Amygdala (tissue), 56 donors: ENCODE results near the gene BCAS3.

Source experiments
- DNase-seq, 56 donors: peaks; one replicate each; lab custom pipeline; 2025; lab: John Stamatoyannopoulos, UW

BCAS3 gene

GRCh38 chr17:61047515-61047914 is 369.9 kb downstream of the BCAS3 start:
- DNase-seq: no peak

DNA sequence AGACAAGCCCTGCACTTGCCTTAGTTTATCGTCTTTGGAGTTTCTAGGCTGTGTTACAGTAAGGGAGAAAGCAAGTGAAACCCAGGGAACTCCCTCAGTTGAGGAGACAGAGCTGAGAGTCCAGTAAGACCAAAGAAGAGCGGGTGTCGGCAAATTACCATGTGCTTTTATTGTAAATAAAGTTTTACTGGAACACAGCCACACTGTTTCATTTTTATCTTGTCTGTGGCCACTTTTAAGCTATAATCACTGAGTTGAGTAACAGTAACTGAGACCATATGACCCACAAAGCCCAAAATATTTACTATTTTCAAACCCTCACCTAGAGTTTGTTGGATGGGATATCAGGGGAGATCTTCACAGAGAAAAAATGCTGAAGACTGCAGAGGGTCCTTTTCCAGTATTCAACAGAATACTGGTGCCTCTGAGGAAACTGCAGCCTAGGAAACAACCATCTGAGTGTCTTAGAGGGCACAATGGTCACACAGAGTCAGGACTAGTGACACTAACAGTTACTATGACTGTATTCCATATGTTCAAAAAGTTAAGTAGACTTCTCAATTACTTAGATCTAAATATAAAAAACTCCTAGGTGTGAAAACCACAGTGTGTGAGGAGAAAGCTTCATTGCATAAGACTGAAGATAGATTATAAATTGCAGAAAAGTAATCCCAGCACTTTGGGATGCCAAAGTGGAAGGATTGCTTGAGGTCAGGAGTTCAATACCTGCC is 370.9 kb downstream of the BCAS3 start:
- no peak for DNase-seq

DNA sequence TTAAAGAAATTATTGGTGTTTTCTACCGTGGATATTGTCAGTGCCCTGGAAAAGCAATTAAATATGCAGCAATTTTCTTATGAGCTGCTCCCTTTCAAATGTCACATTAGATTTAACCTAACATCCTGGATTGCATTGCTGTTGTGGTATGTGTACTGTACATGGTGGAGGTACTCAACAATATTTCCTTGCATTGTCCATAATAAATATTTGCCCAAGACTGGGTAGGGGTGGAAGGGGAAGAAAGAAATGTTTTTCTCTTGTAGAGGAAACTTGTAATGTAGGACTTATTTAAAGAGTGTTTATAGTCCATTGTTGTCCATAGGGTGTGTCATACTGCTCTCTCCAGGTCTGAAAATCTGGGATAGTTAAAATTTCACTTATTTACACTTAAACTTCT is 375.8 kb downstream of the BCAS3 start:
- DNase-seq: no peak

DNA sequence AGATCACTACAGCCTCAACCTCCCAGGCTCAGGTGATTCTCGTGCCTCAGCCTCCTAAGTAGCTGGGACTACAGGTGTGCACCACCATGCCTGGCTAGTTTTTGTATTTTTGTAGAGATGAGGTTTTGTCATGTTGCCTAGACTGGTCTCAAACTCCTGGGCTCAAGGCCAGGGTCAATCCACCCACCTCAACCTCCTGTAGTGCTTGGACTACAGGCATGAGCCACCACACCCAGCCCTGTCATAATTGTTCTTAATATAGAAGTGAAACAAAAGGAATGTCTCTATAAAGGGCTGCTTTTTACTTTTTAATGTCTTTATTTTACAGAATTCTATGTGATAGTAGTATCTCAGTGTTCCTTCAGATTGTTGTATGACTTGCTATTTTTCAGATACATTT is 376.8 kb downstream of the BCAS3 start:
- DNase-seq: no peak

- DNase-seq: no peak
These were observed 379.6 kb downstream of the BCAS3 start for GRCh38 chr17:61057257-61057656.

GRCh38 chr17:61058066-61058465 is 380.4 kb downstream of the BCAS3 start:
- DNase-seq: no peak

- no peak for DNase-seq
These were observed 385.9 kb downstream of the BCAS3 start for GRCh38 chr17:61063528-61063927.

DNA sequence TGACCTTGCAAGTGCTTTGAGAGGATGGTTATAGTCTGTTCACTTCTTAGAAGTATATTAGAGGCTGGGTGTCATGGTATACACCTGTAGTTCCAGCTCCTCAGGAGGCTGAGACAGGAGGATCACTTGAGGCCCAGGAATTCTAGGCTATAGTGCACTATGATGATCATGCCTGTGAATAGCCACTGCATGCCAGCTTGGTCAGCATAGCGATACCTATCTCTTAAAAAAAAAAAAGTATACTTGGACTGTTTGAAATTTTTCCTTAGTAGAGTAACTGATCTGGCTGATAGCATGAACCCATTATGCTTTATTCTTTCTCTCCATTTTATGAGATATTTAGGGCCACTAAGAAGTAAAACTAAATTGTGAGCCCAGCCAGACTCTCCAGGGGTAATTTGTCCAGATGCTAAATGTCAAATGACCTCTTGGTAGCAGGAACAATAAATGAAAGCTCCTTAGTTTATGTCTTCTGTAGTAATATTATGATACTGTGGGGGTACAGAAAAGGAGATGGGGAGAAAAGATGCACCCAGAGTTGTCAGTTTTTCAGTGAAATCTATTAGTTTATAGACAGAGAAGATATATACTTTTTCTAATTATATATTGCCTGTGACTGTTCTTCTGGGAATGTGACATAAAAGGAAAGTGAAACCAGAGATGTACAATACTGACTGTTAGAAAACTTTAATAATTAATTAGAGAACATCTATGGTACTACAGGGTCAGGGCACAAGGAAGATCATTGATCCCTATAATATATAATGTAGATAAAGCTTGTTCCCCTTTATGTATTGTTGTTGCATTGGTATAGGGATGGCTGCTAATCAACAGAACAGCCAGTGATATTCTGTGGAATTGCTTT is 386.7 kb downstream of the BCAS3 start:
- DNase-seq: no peak

GRCh38 chr17:61065263-61065773 is 387.7 kb downstream of the BCAS3 start:
- no peak for DNase-seq

DNA sequence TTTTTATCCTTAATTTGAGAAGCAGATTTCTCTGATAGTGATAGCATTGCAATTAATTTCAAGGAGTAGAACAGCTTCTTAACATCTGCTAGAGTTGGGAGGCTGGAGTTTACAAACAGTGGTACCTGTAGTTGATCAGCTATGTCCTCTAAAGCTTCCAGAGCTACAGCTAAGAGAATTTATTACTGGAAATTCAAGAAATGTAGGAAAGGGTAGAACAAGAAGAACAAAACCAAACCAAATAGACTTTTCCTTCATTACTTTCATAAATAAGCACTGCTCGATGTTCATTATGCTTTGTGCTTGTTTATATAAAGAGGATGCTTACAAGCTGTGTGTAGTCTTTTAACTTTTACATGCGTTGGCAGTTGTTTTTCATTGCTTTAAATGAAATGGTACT is 388.4 kb downstream of the BCAS3 start:
- no peak for DNase-seq

DNA sequence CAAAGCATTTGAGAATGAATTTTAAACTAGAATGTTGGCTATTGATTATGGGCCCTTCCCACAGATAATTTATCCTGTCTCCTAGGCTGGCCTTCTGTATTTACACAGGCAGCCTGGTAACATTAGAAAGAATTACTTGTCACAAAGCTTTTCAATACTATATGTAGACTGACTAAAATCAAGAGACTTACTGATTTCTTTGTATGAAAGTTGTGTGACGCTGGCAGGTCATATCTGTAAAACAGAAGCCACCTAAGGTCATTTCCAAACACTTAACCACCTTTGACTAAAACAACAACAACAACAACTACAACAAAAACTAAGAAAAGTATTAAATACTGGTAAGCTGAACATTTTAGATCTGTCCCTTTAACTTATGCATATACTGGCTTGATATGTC is 393.0 kb downstream of the BCAS3 start:
- DNase-seq: no peak

- no peak for DNase-seq
These were observed 395.0 kb downstream of the BCAS3 start for GRCh38 chr17:61072648-61073047.

DNA sequence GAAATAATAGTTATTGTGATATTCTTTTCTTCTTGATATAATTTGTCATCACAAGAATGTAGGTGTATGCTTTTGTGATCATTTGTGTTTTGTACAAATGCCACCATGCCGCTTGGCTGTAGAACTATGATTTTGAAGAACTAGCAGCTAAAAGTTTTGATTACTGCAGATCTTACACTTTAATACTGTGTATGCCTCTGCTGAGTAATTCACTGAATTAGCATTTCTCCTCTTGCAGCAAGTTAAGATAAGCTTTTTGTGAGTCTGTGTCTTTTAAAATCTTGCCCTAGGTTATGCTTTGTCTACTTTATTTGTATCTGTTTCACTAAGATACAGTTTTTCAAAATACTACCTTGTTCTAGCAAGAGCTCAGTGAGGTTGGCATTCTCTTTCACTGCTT is 395.5 kb downstream of the BCAS3 start:
- DNase-seq: no peak

GRCh38 chr17:61073799-61074513 is 396.3 kb downstream of the BCAS3 start:
- DNase-seq: no peak

GRCh38 chr17:61075988-61076387 is 398.3 kb downstream of the BCAS3 start:
- DNase-seq: no peak

- DNase-seq: no peak
These were observed 399.0 kb downstream of the BCAS3 start for GRCh38 chr17:61076621-61077031.

GRCh38 chr17:61081959-61082358 is 404.3 kb downstream of the BCAS3 start:
- no peak for DNase-seq

- no peak for DNase-seq
These were observed 406.6 kb downstream of the BCAS3 start for GRCh38 chr17:61084260-61084659.

- DNase-seq: no peak
These were observed 409.4 kb downstream of the BCAS3 start for GRCh38 chr17:61087024-61087423.

GRCh38 chr17:61088556-61088955 is 410.9 kb downstream of the BCAS3 start:
- DNase-seq: no peak

DNA sequence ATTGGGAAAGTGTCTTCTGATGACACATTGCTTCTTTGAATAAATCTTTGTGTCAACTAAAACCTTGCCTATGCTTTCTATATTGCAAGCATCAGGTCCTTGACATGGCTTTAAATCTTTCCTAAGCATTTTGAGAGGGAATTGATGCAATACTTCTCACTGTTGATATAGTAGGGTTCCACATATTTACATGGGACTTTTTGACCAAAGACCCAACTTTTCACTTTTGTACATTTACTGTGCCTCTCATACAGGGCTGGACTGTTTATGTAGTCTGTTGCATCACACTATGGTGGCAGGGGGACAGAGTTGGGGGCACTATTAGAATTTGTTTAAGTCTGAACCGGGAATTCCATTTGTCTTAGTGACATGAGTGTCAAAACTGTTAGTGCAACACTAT is 413.4 kb downstream of the BCAS3 start:
- DNase-seq: no peak
